Neural cell (in vitro differentiated cells): ENCODE results near the gene BCAS4.

Source experiments
- MXI1 ChIP-seq: fragments of 450-650 bp; conservative IDR thresholded peaks from 2 replicates; pipeline ENCODE4 v1.6.1; 2014; ENCODE audit warnings: antibody characterized with exemption, mild to moderate bottlenecking; ENCODE audit not compliant: poor library complexity, severe bottlenecking
- POLR2AphosphoS5 ChIP-seq: IDR thresholded peaks from 2 replicates; pipeline ENCODE4 v1.6.1; 2012

- TF ChIP-seq POLR2AphosphoS5 (no peak), MXI1 (no peak)
Observed at GRCh38 chr20:50762045-50762422, 32.8 kb upstream of the BCAS4 start.
